K562 (cell line): ENCODE data around the gene IMMP2L.

Experiments used
- CHD1 ChIP-seq: fragments of 200-600 bp; sonication (generic); IDR thresholded peaks from one replicate; pipeline ENCODE4 v1.6.1; 2012; ENCODE audit warnings: mild to moderate bottlenecking, moderate library complexity, low read length, inconsistent platforms
- CTCF ChIP-seq, 3 experiments: IDR thresholded peaks in 2 of 3; conservative IDR thresholded peaks in 1 of 3; 2 replicates each; pipeline ENCODE4 v1.5.1; 2011 to 2012; ENCODE audit warnings: low read length in 3 of 3, mild to moderate bottlenecking in 3 of 3, control low read depth in 2 of 3, improper control_type of control experiment in 1 of 3, inconsistent platforms in 1 of 3, low read depth in 1 of 3, mixed read lengths in 1 of 3, moderate library complexity in 1 of 3; ENCODE audit not compliant: insufficient read depth in 2 of 3
- FOSL1 ChIP-seq: fragments of 200-800 bp; sonication (Bioruptor generic); conservative IDR thresholded peaks from 2 replicates; pipeline ENCODE4 v1.6.1; 2016; ENCODE audit warnings: missing genetic modification characterization, missing compliant biosample characterization
- FOXJ3 ChIP-seq: sonication (generic); formaldehyde crosslinking; IDR thresholded peaks from 2 replicates; pipeline ENCODE4 v1.4.0; 2020; ENCODE audit warnings: mild to moderate bottlenecking, missing genetic modification reagents
- FOXK1 ChIP-seq: sonication (generic); formaldehyde crosslinking; IDR thresholded peaks from 2 replicates; pipeline ENCODE4 v1.8.0; 2022; ENCODE audit warnings: missing genetic modification reagents, mild to moderate bottlenecking, borderline replicate concordance
- MAFF ChIP-seq: IDR thresholded peaks from 2 replicates; pipeline ENCODE4 v1.6.1; 2012; ENCODE audit warnings: low read length, improper control_type of control experiment
- MEIS2 ChIP-seq: fragments of 450-650 bp; IDR thresholded peaks from 2 replicates; pipeline ENCODE4 v1.6.1; 2014; ENCODE audit warnings: mild to moderate bottlenecking; ENCODE audit not compliant: partially characterized antibody
- REST ChIP-seq, 2 experiments: fragments of 450-650 bp; formaldehyde crosslinking in 1 of 2; IDR thresholded peaks; 2 replicates each; pipeline versions ENCODE4 v1.4.0 to v1.6.1; 2014 to 2020; ENCODE audit warnings: mild to moderate bottlenecking in 2 of 2, borderline replicate concordance in 1 of 2, low read depth in 1 of 2
- RREB1 ChIP-seq: fragments of 250-450 bp; sonication (Bioruptor Pico); IDR thresholded peaks from 2 replicates; pipeline ENCODE4 v1.4.0; 2020
- TBL1XR1 ChIP-seq, 2 experiments: IDR thresholded peaks; 2 replicates each; pipeline ENCODE4 v1.6.1; 2012; ENCODE audit warnings: improper control_type of control experiment in 2 of 2, low read length in 2 of 2, mild to moderate bottlenecking in 1 of 2
- ZFX ChIP-seq: sonication (generic); formaldehyde crosslinking; IDR thresholded peaks from 2 replicates; pipeline ENCODE4 v1.8.0; 2022; ENCODE audit warnings: mild to moderate bottlenecking, missing genetic modification reagents, moderate library complexity

GRCh38 chr7:110673148-110673547, 889.1 kb downstream of the IMMP2L start:
- TF ChIP-seq TBL1XR1 (IDR thresholded peaks at IDR 0.05; ENCODE audit: low read length in 2 of 2) (no peak), MAFF (no peak), FOSL1 (tag) (no peak), MEIS2 (no peak), FOXK1 (CRISPR knock-in tag) (no peak), CTCF (IDR thresholded peaks at IDR 0.05 in 2 of 3, conservative IDR thresholded peaks at IDR 0.05 in 1 of 3; ENCODE audit: insufficient read depth in 2 of 3, low read depth in 1 of 3, low read length in 3 of 3) (no peak), ZFX (no peak), CHD1 (no peak), FOXJ3 (CRISPR knock-in tag) (no peak), RREB1 (CRISPR knock-in tag) (no peak), REST (IDR thresholded peaks at IDR 0.05; ENCODE audit: borderline replicate concordance) (no peak), REST (CRISPR knock-in tag; IDR thresholded peaks at IDR 0.05; ENCODE audit: low read depth) (no peak)
